HT1080 (cell line): ENCODE data around the gene ASPDH. TPM values are rescaled to one million over a fixed set of nuclear protein-coding genes. Genes with fewer than 3 reads are reported as not detected.

Source experiments
- DNase-seq: peaks from one replicate; pipeline ENCODE4 v3.0.0-alpha.2; 2015; ENCODE audit warnings: low read depth
- polyA plus RNA-seq, 2 experiments: library from polyadenylated mRNA; depleted of rRNA; stranded (reverse); fragments of >200 nt; gene quantifications; 2 replicates each; pipeline ENCODE4 v1.2.3, GENCODE V29; 2015
- total RNA-seq: library from RNA; depleted of rRNA; stranded (reverse); fragments of >200 nt; shearing (Covaris generic); gene quantifications from 2 replicates; pipeline ENCODE4 v1.2.3, GENCODE V29; 2014; rRNA removed

ASPDH gene
- 0.31 TPM in 1 of 2 replicates, not detected in the other for total RNA-seq
- polyA plus RNA-seq (2015; cell fraction: cytosol; rRNA removed): not detected in 2 replicates
- not detected in 2 replicates for polyA plus RNA-seq (2015; cell fraction: nucleus; rRNA removed)

DNA sequence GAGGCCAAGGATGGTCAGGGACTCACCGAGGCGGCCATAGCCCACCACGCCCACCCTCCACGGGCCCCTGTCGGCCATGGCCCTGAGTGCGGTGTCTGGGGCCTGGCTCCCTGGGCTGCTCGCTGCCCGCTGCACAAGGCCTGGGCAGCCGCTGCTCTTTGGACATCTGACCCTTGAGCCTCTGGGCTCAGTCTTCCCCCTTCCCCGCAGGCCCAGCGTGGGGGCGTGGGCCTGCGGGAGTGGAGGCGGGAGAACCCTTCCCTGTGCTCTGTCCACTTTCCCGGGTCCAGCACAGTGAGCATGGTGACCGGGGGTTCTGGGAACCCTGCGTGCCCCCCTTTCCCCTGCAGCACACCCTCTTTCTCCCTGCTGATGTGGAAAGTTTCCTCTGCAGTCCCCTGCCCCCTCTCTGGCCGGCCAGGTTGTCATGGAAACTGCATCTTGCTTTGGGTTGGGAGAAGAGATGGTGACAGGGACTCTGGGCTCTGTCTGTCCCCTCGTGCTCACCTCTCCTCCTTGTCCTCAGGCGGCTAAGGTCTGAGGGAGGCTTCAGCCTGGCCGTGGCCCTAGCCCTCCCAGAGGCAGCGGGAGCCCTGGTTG is at the start of gene ASPDH:
Gene ASPDH, minus strand, starts transcription at position 168 of the 600 bp plus-strand sequence. Its CDS starts 90 bp downstream, at position 78.
- DNase-seq: no peak

DNA sequence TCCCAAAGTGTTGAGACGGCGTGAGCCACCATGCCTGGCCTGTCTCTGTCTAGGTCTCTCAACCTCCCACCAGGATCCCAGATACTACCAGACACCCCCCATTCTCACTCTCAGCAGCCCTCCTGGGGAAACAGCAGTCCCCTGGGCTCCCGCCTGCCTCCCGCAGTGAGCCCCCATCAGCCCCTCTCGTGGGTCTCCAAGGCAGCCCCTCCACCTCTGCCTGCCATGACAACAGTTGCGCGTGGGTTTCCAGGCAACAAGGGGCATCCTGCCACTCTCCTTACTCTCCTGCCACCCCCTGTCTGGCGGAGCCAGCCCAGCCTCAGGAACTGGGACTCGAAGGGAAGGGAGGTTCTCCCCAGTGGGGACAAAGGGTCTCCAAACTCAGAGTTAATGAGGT is 49.3 kb upstream of the ASPDH start:
- no peak for DNase-seq

DNA sequence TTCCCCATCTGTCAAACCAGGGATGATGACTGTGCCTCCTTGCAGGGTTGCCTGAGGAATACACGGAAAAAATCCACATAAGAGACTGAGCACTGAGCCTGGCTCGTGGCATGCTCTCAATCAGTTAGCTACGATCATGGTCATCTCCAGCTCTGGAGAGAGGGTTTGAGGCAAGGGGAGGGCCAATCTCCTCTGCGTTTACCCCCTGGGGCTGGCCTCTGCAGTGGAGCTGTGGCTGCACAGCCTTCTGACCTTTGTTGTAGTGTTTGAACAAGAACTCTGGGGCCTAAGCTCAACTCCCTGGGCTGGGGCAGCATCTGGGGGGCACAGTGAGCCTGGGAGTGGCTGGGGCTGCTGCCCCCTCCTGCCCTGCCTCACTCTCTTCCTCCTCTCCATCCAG is 48.6 kb upstream of the ASPDH start:
- no peak for DNase-seq

DNA sequence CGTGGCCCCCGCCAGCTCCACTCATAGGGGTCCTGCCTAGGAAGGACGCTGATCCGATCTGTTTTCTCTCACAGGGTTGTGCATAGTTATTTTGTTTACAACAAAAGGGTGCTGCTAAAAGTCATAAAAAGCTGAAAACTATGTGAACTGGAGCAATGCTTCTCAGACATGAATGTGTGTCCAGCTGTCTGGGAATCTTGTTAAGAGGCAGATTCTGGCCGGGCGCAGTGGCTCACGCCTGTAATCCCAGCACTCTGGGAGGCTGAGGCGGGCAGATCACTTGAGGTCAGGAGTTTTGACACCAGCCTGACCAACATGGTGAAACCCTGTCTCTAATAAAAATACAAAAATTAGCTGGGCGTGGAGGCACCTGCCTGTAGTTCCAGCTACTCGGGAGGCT is 45.9 kb upstream of the ASPDH start:
- no peak for DNase-seq

DNA sequence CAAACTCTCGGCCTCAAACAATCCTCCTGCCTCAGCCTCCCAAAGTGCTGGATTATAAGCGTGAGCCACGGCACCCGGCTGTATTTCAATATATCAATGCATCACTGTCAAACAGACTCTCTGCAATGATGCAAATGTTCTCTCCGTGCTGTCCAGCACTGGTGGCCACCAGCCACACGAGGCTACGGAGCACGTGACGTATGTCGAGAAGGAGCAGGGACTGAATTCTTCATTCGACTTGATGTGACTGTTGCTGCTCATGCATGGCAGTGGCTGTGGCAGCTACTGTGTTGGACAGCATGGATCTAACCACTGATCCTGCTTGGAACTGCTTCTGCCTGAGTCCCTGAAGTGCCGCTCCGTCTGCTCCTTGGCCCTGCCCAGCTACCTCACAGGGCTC is 44.7 kb upstream of the ASPDH start:
- no peak for DNase-seq

DNA sequence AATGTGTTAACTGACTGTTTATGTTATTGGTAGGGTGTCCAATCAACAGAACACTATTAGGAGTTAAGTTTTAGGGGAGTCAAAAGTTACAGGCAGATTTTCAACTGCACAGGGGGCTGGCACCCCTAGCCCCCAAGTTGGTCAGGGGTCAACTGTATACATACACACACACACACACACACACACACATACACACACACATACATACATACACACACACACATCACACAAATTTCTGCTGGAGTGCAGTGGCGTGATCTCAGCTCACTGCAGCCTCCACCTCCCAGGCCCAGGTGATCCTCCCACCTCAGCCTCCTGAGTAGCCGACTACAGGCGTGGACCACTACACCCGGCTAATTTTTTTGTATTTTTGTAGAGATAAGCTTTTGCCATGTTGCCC is 44.3 kb upstream of the ASPDH start:
- no peak for DNase-seq

DNA sequence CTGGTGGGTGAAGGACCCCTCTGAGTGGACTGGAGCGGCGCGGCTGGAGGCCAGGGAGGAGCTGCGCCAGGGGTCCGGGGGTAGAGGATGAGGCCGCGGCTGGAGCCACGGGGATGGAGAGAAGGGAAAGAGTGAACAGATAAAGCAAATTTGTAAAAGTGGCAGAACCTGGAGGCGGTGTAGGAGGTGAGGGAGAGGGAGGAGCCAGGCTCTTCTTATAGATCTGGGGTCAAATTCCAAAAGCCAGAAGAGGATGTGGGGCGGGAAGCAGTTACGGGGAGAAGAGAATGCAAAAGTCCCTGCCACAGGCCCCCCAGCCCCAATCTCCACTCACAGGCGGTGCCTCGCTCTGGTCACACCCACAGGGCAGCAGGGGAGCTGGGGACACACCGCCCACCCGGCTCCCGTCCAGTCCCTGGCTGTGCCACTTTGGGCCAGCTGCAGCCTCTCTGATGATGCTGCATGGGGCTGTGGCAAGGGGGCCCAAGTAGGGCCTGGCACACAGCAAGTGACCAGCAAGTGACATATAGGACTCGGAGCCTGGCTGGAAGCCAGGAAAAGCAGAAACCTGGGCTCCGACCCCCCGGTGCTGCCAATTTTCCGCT is 43.4 kb upstream of the ASPDH start:
- DNase-seq: no peak

DNA sequence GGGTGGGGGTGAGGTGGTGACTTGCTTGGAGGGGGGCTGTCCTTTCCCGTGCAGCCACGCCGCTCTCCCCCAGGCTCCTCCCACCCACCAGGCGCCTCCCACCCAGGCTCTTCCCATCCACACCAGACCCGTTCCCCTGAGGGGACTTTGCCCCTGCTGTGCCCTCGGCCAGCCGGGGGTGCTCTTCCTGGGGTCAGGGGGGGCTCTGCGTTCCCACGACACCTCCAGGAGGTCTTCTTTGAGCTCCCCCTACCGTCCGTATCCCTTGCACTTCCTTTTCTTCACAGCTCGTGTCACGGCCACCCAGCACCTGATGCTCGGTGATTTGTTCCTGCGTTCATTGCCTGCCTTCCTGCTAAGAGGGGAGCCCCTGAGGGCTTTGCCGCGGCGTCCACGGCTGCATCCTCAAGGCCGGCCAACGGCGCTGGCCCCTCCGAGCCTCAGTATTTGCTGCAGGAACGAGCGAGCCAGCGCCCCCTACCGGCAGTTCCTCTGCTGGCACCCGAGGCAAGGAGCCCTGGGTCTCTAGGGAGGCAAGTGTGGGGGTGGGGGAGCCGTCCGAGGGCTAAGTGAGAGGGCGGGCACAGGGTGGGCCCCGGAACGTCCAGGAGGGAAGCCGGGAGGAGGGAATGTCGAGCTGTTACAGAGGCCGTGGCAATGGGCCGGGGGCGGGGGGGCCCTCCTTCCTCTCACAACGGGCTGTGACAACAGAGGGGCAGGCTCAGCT is 42.7 kb upstream of the ASPDH start:
- DNase-seq: peak; percentile 42

DNA sequence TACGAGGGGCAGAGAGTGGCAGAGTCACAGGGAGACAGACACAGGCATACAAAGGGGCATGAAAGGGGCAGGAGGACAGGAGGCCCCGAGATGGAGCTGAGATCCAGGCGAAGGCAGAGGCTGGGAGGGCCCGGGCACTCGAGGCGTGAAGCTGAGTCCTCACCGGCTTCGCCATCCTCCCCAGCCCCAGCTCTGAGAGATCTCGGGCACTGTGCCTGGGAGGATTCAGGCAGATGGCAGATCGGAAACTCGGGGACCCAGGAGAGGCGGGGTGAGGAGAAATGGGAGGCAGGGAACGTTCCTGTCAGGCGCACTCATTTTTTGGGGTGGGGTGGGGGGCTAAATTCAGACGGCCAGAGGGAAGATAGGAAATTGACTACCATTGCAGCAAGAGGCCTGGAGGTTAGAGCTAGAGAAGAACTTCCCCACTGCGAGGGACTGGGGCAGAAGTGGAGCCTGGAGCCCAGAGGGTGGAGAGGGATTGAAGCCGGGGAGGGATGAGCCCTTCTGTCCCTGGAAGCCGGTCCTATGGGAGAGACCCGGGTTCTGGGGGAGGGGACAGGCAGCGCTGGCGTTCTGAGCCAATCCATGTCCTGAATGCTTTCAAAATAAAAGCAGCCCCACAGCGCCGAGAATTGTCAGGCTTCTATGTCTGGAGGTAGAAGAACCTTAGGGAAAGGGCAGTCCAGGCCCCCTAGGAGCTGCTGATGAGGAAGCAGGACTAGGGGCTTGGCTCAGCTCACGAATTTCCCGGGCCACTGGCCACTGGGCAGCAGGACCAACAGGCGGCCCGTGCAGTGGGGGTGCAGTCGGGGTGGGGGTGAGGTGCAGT is 42.0 kb upstream of the ASPDH start:
- DNase-seq: no peak

DNA sequence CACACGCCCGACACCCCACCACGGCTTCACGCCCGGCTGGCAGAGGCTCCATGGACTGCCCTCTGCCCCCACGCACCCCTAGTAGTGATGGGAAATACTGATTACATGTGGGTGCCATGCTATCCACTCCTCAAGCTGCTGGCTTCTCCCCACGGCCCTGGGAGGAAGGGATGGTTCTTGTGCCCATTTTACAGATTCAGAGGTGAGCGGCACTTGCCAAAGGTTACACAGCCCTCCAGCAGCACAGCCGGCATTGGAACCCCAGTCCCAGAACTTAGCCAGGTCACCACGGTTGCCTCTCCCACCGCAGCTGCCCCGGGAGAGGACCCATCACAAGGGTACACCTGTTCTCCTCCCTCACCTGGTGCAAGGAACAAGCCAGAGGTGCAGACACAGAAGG is 41.3 kb upstream of the ASPDH start:
- DNase-seq: no peak

DNA sequence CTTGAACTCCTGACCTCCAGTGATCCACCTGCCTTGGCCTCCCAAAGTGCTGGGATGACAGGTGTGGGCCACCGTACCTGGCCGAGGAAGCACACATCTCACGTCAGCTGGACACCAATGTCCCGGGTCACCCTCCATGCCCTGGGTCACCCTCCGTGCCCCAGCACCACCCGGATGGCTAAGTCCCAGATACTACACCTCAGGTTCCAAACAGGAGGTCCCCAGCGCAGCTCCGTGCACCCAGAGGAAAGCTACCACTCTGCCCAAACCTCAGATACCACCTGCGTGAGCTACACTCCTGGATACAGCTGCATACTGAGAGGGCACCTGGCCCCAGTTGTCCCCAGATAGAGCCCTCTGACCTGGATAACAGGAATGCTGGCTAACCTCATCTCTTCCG is 40.5 kb upstream of the ASPDH start:
- DNase-seq: no peak

DNA sequence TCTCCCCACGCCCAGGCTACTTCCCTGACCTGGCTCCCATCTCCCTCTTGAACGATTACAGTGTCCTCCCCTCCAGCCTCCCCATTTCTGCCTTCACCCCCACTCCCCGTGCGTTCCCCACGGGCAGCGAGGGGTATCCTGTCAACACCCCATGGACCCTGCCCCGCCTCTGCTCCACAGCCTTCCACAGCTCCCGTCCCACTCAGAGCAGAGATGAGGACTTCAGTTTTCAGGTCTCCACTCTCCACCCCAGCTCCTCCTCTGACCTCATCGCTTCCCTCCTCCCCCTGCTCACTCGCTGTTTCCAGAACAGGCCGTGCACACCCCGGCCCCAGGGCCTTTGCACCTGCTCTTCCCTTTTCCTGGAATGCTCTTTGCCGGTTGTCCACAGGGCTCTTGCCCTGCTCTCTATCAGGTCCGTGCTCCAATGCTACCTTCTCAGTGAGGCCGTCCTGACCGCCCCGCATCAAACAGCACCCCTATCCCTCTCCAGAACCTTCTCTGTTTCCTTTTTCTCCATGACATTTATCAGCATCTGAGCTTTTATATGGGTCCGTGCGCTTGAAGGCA is 39.5 kb upstream of the ASPDH start:
- DNase-seq: no peak

DNA sequence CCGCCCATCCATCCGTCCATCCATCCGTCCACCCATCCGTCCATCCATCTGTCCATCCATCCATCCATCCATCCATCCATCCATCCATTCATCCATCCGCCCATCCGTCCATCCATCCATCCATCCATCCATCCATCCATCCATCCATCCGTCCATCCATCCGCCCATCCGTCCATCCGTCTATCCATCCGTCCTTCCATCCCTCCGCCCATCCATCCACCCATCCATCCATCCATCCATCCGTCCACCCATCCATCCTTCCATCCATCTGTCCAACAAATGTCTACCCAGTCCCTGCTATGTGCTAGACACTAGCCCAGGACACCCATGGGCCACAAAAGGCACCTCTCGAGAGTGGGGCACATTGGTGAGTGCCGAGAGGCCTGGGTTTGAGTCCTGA is 38.8 kb upstream of the ASPDH start:
- no peak for DNase-seq

DNA sequence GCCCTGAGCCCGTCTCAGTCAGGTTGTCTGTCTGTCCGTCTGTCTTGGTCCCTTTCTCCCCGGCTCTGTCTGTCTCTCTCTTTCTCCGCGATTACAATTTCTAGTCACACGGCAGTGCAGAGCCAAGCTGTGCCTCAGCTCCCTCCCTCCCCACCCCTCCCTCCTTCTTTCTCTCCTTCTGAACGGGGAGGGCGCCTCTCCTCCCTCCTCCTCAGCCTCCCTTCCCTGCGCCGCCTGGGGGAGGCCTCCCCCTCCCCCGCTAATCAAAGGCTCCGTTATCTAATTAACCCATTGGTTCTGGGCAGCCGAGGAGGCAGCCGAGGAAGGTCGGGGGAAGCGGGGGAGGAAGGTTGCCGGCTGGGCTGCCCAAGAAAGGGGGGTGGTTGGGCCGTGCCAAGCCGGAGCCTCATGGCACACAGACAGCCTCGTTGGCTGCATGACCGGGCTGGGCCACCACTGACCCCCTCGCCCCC is 38.0 kb upstream of the ASPDH start:
- no peak for DNase-seq

DNA sequence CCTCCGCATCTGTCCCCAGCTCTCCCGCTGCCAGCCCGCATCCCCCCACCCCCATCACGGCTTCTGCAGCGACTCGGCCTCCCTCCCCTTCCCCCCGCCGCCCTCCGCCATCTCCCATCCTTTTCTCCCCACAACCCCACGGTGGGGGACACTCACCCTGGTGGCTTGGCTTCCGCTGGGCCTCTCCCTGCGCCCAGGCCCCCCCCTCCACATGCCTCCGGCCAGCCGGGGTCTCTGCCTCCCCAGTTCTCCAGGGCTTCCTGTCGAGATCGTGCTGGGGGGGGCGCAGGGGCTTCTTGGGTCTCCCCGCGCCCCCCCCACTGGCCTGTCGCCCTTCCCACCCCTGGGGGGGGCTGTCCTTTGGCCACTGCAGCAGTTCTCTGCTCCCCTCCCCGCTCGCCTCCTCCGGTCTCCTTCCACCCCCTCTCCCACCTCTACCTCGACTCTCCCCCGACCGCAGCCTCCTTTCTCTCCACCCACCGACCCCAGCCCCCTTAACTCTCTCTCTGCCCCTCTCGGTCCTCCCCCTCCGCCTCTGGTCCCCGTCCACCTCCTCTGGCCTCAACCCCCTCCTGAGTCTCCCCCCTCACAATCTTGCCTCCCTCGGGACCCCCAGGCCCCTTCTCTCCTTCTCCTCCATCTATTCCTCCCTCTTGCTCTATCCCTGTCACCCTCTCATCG is 37.5 kb upstream of the ASPDH start:
- DNase-seq: no peak

DNA sequence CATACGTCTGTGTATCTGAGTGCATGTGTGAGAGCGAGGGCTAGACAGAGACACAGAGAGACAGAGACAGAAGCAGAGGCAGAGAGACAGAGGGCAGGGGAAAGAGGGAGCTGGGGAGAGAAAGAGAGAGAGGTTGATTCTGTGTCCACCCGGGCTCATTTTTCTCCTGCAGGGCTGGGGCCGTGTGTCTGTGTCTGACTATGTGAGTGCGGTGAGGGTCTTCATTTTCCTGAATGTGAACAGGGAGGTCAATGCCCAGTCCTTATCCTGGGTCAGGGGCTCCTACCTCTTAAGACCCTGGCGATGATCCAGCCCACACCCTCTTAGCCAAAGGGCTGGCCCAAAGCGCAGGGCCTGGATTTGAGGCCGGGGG is 36.9 kb upstream of the ASPDH start:
- DNase-seq: no peak

DNA sequence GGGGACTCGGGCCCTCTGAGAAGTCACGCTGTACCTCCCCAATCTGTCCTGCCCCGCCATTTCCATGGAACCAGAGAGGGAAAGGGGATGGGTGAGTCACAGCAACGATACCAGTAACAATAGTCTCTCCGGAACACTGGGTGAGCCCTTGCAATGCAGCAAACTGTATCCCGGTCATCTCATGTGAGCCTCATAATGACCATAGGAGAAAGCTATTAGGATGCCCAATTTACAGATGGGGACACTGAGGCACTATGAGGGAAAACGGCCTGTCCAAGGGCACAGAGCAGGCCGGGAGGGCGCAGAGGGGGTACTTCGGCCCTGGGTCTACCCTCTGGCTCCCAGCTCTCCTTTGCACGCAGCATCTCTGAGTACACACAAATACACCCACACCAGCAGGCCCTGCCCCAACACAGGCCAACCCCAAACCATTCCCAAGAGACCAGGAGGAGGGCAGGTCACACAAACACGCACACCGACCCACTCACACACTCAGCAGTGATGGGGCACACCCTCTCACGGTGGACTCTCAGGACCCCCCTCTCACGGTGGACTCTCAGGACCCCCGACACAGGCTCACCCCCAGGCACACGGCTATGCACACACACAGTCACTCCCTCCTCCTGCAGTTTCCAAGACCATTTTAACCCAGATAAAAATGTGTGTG is 36.3 kb upstream of the ASPDH start:
- DNase-seq: no peak

DNA sequence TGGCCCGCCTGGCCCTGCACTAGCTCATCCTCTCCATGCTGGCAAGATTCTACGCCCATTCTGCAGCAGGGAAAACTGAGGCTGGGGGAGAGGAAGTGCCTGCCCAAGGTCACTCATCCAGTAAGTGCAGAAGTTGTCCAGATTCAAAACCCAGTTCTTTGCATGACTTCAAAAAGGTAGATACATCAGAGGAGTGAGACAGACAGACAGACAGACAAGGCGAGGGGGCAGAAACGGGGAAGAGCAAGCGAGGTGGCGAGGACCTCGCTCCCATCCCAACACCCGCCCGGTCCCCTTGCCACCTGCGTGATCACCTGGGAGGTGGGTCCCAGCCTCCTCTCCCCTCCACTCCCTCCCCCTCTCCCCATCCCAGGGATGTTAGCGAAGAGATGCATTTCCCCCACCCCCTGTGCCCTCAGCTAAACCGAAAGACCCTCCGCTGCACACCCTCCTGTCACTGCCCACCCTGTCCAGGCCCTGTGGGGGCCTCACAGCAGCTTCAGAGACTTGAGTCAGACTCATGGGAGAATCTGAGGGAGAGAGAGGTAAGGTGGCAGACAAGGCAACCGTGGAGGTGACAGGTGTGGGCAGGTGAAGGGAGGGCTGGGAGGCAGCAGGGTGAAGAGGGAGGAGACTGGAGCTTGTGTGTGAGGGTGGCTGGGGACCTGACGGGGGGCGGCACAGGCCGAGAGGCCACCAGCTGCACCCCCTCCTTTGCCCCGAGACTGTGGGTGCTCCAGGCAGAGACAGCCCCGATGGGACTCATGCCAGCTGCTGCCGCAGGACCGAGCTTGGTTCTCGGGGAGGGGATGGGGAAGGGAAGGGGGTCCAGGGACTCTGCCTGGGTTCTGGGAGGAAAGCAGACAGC is 35.6 kb upstream of the ASPDH start:
- DNase-seq: no peak
